ENCODE results near the gene SYT17.

- TF ChIP-seq POLR2A (IDR thresholded peaks at IDR 0.05) (no peak), CTCF (IDR thresholded peaks at IDR 0.05) (no peak)
These were observed 50.5 kb downstream of the SYT17 start for GRCh38 chr16:19218581-19218980.
